ENCODE measurements around the gene EEF1E1. TPM values are rescaled to one million over a fixed set of nuclear protein-coding genes. Genes with fewer than 3 reads are reported as not detected.

EEF1E1 gene
- total and polyA plus RNA-seq, 9 of the 15 experiments (the other 6 are each of a cell fraction or from before 2014, with no cell fraction given): 135 to 1,355 (median 327) TPM

- TF ChIP-seq, protein P1, sequence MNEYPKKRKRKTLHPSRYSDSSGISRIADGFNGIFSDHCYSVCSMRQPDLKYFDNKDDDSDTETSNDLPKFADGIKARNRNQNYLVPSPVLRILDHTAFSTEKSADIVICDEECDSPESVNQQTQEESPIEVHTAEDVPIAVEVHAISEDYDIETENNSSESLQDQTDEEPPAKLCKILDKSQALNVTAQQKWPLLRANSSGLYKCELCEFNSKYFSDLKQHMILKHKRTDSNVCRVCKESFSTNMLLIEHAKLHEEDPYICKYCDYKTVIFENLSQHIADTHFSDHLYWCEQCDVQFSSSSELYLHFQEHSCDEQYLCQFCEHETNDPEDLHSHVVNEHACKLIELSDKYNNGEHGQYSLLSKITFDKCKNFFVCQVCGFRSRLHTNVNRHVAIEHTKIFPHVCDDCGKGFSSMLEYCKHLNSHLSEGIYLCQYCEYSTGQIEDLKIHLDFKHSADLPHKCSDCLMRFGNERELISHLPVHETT (CRISPR knock-in tag; conservative IDR thresholded peaks at IDR 0.05 in 1 of 2, IDR thresholded peaks at IDR 0.05 in 1 of 2): peak in 1 of 2 experiments; percentile 81; a peak in 1 of 4 replicates
- TF ChIP-seq SRSF1 (IDR thresholded peaks at IDR 0.05; ENCODE audit: low read depth, low read length) (0 out of 2 replicates have a peak, but pooled peaks have one; percentile 44), ZNF589 (CRISPR knock-in tag; IDR thresholded peaks at IDR 0.05; ENCODE audit: low read depth) (no peak), BRF1 (IDR thresholded peaks at IDR 0.05; ENCODE audit: borderline replicate concordance, extremely low read depth, insufficient read length) (no peak), ATF6 (CRISPR knock-in tag; IDR thresholded peaks at IDR 0.05) (no peak), PHB (CRISPR knock-in tag; IDR thresholded peaks at IDR 0.05) (no peak), MEIS2 (IDR thresholded peaks at IDR 0.05; ENCODE audit: partially characterized antibody) (peak; percentile 79), MTA3 (IDR thresholded peaks at IDR 0.05; ENCODE audit: borderline replicate concordance) (peak; percentile 74; the same call in 1 of the 2 replicates), ZNF217 (CRISPR knock-in tag; IDR thresholded peaks at IDR 0.05) (no peak), SMARCE1 (IDR thresholded peaks at IDR 0.05) (peak; percentile 48; the same call in 1 of the 2 replicates), KLF13 (tag; IDR thresholded peaks at IDR 0.05; ENCODE audit: borderline replicate concordance, low read depth) (peak; percentile 89), GTF2E2 (tag; IDR thresholded peaks at IDR 0.05) (peak; percentile 56; the same call in 1 of the 2 replicates), RBM14 (IDR thresholded peaks at IDR 0.05; ENCODE audit: borderline replicate concordance, insufficient read depth, low read depth, low read length) (no peak), NR2C1 (IDR thresholded peaks at IDR 0.05) (peak; percentile 79), NR2C1 (tag; IDR thresholded peaks at IDR 0.05) (peak; percentile 81), SAFB (IDR thresholded peaks at IDR 0.05; ENCODE audit: borderline replicate concordance, low read depth, low read length) (peak; percentile 69; the same call in 1 of the 2 replicates), SOX6 (IDR thresholded peaks at IDR 0.05) (0 out of 2 replicates have a peak, but pooled peaks have one; percentile 7), MAFF (IDR thresholded peaks at IDR 0.05; ENCODE audit: low read length) (no peak)
- TF ChIP-seq, protein P2, sequence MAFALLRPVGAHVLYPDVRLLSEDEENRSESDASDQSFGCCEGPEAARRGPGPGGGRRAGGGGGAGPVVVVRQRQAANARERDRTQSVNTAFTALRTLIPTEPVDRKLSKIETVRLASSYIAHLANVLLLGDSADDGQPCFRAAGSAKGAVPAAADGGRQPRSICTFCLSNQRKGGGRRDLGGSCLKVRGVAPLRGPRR (CRISPR knock-in tag; IDR thresholded peaks at IDR 0.05): no peak
- TF ChIP-seq, protein P3, sequence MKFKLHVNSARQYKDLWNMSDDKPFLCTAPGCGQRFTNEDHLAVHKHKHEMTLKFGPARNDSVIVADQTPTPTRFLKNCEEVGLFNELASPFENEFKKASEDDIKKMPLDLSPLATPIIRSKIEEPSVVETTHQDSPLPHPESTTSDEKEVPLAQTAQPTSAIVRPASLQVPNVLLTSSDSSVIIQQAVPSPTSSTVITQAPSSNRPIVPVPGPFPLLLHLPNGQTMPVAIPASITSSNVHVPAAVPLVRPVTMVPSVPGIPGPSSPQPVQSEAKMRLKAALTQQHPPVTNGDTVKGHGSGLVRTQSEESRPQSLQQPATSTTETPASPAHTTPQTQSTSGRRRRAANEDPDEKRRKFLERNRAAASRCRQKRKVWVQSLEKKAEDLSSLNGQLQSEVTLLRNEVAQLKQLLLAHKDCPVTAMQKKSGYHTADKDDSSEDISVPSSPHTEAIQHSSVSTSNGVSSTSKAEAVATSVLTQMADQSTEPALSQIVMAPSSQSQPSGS (CRISPR knock-in tag; IDR thresholded peaks at IDR 0.05): no peak
- TF ChIP-seq, protein P4, sequence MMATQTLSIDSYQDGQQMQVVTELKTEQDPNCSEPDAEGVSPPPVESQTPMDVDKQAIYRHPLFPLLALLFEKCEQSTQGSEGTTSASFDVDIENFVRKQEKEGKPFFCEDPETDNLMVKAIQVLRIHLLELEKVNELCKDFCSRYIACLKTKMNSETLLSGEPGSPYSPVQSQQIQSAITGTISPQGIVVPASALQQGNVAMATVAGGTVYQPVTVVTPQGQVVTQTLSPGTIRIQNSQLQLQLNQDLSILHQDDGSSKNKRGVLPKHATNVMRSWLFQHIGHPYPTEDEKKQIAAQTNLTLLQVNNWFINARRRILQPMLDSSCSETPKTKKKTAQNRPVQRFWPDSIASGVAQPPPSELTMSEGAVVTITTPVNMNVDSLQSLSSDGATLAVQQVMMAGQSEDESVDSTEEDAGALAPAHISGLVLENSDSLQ (IDR thresholded peaks at IDR 0.05): peak; percentile 90
These were observed 38.3 kb downstream of the EEF1E1 start, which contains the start of gene BLOC1S5 (continued) for GRCh38 chr6:8063761-8064637.
